Measurements from ENCODE around the gene CCDC82. TPM values are rescaled to one million over a fixed set of nuclear protein-coding genes. Genes with fewer than 3 reads are reported as not detected.

CCDC82 gene
- total RNA-seq, 1 donor from 2014 or later, result 56.3 TPM

GRCh38 chr11:96385187-96385586, 4.5 kb downstream of the CCDC82 start:
- no peak overlapping the region for H3K4me3 Mint-ChIP-seq (ENCODE audit: unreplicated experiment)
- no peak overlapping the region for H3K27ac Mint-ChIP-seq (ENCODE audit: unreplicated experiment)
- DNase-seq, result no peak
- TF ChIP-seq CTCF (IDR thresholded peaks at IDR 0.05; ENCODE audit: partially characterized antibody, unreplicated experiment), result no peak
- H3K4me1 Mint-ChIP-seq (ENCODE audit: low read depth, unreplicated experiment), result peaks cover 5% of the 10 kb centered on the region
- no peaks in the 10 kb centered on the region for H3K27me3 Mint-ChIP-seq (ENCODE audit: unreplicated experiment)
- no peaks in the 10 kb centered on the region for H3K36me3 Mint-ChIP-seq (ENCODE audit: unreplicated experiment)
- no peaks in the 10 kb centered on the region for H3K9me3 Mint-ChIP-seq (ENCODE audit: unreplicated experiment)

- H3K27me3 Mint-ChIP-seq (ENCODE audit: unreplicated experiment), result no peaks in the 10 kb centered on the region
- no peaks in the 10 kb centered on the region for H3K9me3 Mint-ChIP-seq (ENCODE audit: unreplicated experiment)
- no peak for TF ChIP-seq CTCF (IDR thresholded peaks at IDR 0.05; ENCODE audit: partially characterized antibody, unreplicated experiment)
- peaks cover 5% of the 10 kb centered on the region for H3K4me1 Mint-ChIP-seq (ENCODE audit: low read depth, unreplicated experiment)
- no peak overlapping the region for H3K27ac Mint-ChIP-seq (ENCODE audit: unreplicated experiment)
- H3K36me3 Mint-ChIP-seq (ENCODE audit: unreplicated experiment), result no peaks in the 10 kb centered on the region
- H3K4me3 Mint-ChIP-seq (ENCODE audit: unreplicated experiment), result no peak overlapping the region
- no peak for DNase-seq
Observed at GRCh38 chr11:96384156-96384555, 5.6 kb downstream of the CCDC82 start.

DNA sequence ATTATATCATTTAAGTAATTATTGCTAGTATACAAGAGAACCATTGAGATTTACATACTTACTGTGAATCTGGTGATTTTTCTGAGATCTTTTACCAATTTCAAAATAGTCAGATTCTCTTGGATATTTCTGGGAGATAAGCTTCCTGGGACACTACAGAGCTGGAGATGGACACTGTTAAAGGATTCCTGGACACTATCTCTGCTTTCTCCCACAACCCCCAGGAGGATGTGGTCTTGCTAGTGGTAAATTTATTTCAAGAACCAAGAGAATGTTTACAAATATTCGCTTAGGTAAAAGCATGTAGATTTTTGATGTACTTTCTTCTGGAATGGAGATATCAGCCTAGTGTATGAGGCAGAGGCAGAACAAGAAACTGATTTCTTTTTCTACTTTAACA, 12.9 kb downstream of the CCDC82 start:
- no peak overlapping the region for H3K4me3 Mint-ChIP-seq (ENCODE audit: unreplicated experiment)
- H3K9me3 Mint-ChIP-seq (ENCODE audit: unreplicated experiment), result no peaks in the 10 kb centered on the region
- H3K27ac Mint-ChIP-seq (ENCODE audit: unreplicated experiment), result no peak overlapping the region
- no peak for DNase-seq
- no peak for TF ChIP-seq CTCF (IDR thresholded peaks at IDR 0.05; ENCODE audit: partially characterized antibody, unreplicated experiment)
- peaks cover 2% of the 10 kb centered on the region for H3K27me3 Mint-ChIP-seq (ENCODE audit: unreplicated experiment)
- H3K36me3 Mint-ChIP-seq (ENCODE audit: unreplicated experiment), result no peaks in the 10 kb centered on the region
- no peaks in the 10 kb centered on the region for H3K4me1 Mint-ChIP-seq (ENCODE audit: low read depth, unreplicated experiment)

DNA sequence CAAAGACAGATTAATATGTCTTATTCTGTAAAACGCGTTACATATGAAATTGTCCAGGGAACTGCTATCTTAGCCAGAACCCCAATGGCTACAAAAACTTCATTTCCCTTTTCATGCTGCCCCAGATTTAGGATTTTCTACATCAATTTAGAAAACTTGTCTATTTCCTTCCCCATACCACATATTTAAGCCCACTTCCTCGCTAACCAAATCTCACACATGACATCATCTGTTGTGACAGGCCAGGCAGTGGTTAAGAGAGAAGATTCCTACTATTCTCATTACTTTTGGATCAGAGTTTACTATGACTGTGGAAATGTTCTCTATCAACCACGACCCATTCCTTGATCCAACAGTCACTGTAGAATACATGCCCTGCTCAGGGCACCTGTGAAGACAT, 15.9 kb downstream of the CCDC82 start:
- no peak overlapping the region for H3K4me3 Mint-ChIP-seq (ENCODE audit: unreplicated experiment)
- H3K4me1 Mint-ChIP-seq (ENCODE audit: low read depth, unreplicated experiment), result no peaks in the 10 kb centered on the region
- DNase-seq, result no peak
- no peaks in the 10 kb centered on the region for H3K9me3 Mint-ChIP-seq (ENCODE audit: unreplicated experiment)
- H3K27ac Mint-ChIP-seq (ENCODE audit: unreplicated experiment), result no peak overlapping the region
- peaks cover 2% of the 10 kb centered on the region for H3K27me3 Mint-ChIP-seq (ENCODE audit: unreplicated experiment)
- no peak for TF ChIP-seq CTCF (IDR thresholded peaks at IDR 0.05; ENCODE audit: partially characterized antibody, unreplicated experiment)
- peaks cover 6% of the 10 kb centered on the region for H3K36me3 Mint-ChIP-seq (ENCODE audit: unreplicated experiment)

GRCh38 chr11:96367342-96367741, 22.4 kb downstream of the CCDC82 start:
- H3K9me3 Mint-ChIP-seq (ENCODE audit: unreplicated experiment), result no peaks in the 10 kb centered on the region
- H3K27me3 Mint-ChIP-seq (ENCODE audit: unreplicated experiment), result peaks cover 3% of the 10 kb centered on the region
- H3K27ac Mint-ChIP-seq (ENCODE audit: unreplicated experiment), result no peak overlapping the region
- no peaks in the 10 kb centered on the region for H3K4me1 Mint-ChIP-seq (ENCODE audit: low read depth, unreplicated experiment)
- no peak for TF ChIP-seq CTCF (IDR thresholded peaks at IDR 0.05; ENCODE audit: partially characterized antibody, unreplicated experiment)
- no peak for DNase-seq
- H3K4me3 Mint-ChIP-seq (ENCODE audit: unreplicated experiment), result no peak overlapping the region
- peaks cover 14% of the 10 kb centered on the region for H3K36me3 Mint-ChIP-seq (ENCODE audit: unreplicated experiment)

Data from glutamatergic neuron (in vitro differentiated cells).